ENCODE data around the gene OIT3.
"Not testable (repeated sequence)": the region's sequence is repeated elsewhere in the genome, so short reads cannot be mapped to it uniquely, and the experiment has no call there.

The OIT3 gene

GRCh38 chr10:72898616-72899015, 5.1 kb downstream of the OIT3 start:
- Histone ChIP-seq H3K9me3 (ENCODE audit: control extremely low read depth in 1 of 5, control insufficient read depth in 4 of 5, insufficient read depth in 2 of 5, low read depth in 1 of 5, low read length in 4 of 5) (no peaks in the 10 kb centered on the region), H3K27me3 (replicated peaks in 2 of 5; ENCODE audit: control insufficient read depth in 4 of 5, insufficient read depth in 5 of 5, low read length in 4 of 5) (peaks cover 0 to 1% (median 0%) of the 10 kb centered on the region in 5 experiments), H3K27ac (ENCODE audit: insufficient read depth in 1 of 2, low read depth in 1 of 2, low read length in 2 of 2, poor library complexity in 1 of 2, severe bottlenecking in 2 of 2) (no peak overlapping the region), H3K4me3 (ENCODE audit: control insufficient read depth in 1 of 7, extremely low read depth in 1 of 7, insufficient read depth in 4 of 7, low read depth in 2 of 7, low read length in 6 of 7) (no peak overlapping the region), H3K36me3 (ENCODE audit: control insufficient read depth in 4 of 4, insufficient read depth in 4 of 4, low read length in 3 of 4) (no peaks in the 10 kb centered on the region), H3K4me1 (ENCODE audit: control extremely low read depth in 1 of 4, control insufficient read depth in 4 of 4, insufficient read depth in 4 of 4, low read length in 3 of 4) (no peaks in the 10 kb centered on the region)
- WGBS (ENCODE audit: insufficient coverage) = 98% methylated on average over 9 of the region's 10 CpGs
- CTCF ChIA-PET = interaction anchor here (0.8 kb wide), 1 partner anchor 8 kb away, joined by 3 read pairs; no protein-coding TSS in a partner anchor
- DNase-seq = no peak
- POLR2A ChIA-PET = no interaction called here

GRCh38 chr10:72899545-72899944, 6.0 kb downstream of the OIT3 start:
- no CpG with 5 or more reads among the region's 1 CpG for WGBS (ENCODE audit: insufficient coverage)
- H3K4me1 ChIP-seq (ENCODE audit: control extremely low read depth in 1 of 4, control insufficient read depth in 4 of 4, insufficient read depth in 4 of 4, low read length in 3 of 4) = no peaks in the 10 kb centered on the region
- CTCF ChIA-PET = interaction anchor here (0.8 kb wide), 1 partner anchor 9 kb away, joined by 3 read pairs; no protein-coding TSS in a partner anchor
- H3K36me3 ChIP-seq (ENCODE audit: control insufficient read depth in 4 of 4, insufficient read depth in 4 of 4, low read length in 3 of 4) = no peaks in the 10 kb centered on the region
- POLR2A ChIA-PET = no interaction called here
- H3K27me3 ChIP-seq (replicated peaks in 2 of 5; ENCODE audit: control insufficient read depth in 4 of 5, insufficient read depth in 5 of 5, low read length in 4 of 5) = peaks cover 0 to 1% (median 0%) of the 10 kb centered on the region in 5 experiments
- no peak overlapping the region for H3K27ac ChIP-seq (ENCODE audit: insufficient read depth in 1 of 2, low read depth in 1 of 2, low read length in 2 of 2, poor library complexity in 1 of 2, severe bottlenecking in 2 of 2)
- H3K4me3 ChIP-seq (ENCODE audit: control insufficient read depth in 1 of 7, extremely low read depth in 1 of 7, insufficient read depth in 4 of 7, low read depth in 2 of 7, low read length in 6 of 7) = no peak overlapping the region
- no peaks in the 10 kb centered on the region for H3K9me3 ChIP-seq (ENCODE audit: control extremely low read depth in 1 of 5, control insufficient read depth in 4 of 5, insufficient read depth in 2 of 5, low read depth in 1 of 5, low read length in 4 of 5)
- DNase-seq = no peak

GRCh38 chr10:72903941-72904446, 10.5 kb downstream of the OIT3 start:
- CTCF ChIA-PET; H3K4me1 ChIP-seq (ENCODE audit: control extremely low read depth in 1 of 4, control insufficient read depth in 4 of 4, insufficient read depth in 4 of 4, low read length in 3 of 4); H3K9me3 ChIP-seq (ENCODE audit: control extremely low read depth in 1 of 5, control insufficient read depth in 4 of 5, insufficient read depth in 2 of 5, low read depth in 1 of 5, low read length in 4 of 5); H3K36me3 ChIP-seq (ENCODE audit: control insufficient read depth in 4 of 4, insufficient read depth in 4 of 4, low read length in 3 of 4); POLR2A ChIA-PET; H3K27me3 ChIP-seq (replicated peaks in 2 of 5; ENCODE audit: control insufficient read depth in 4 of 5, insufficient read depth in 5 of 5, low read length in 4 of 5); H3K27ac ChIP-seq (ENCODE audit: insufficient read depth in 1 of 2, low read depth in 1 of 2, low read length in 2 of 2, poor library complexity in 1 of 2, severe bottlenecking in 2 of 2); H3K4me3 ChIP-seq (ENCODE audit: control insufficient read depth in 1 of 7, extremely low read depth in 1 of 7, insufficient read depth in 4 of 7, low read depth in 2 of 7, low read length in 6 of 7): not testable (repeated sequence)
- peak in 1 of 3 donors; percentile 11 for DNase-seq
- WGBS (ENCODE audit: insufficient coverage) = 95% methylated on average over 11 of the region's 15 CpGs

- no peak for DNase-seq
- ChIA-PET CTCF (no interaction called here), POLR2A (no interaction called here)
- WGBS (ENCODE audit: insufficient coverage) = 100% methylated on average over 2 of the region's 3 CpGs
- Histone ChIP-seq H3K4me1 (ENCODE audit: control extremely low read depth in 1 of 4, control insufficient read depth in 4 of 4, insufficient read depth in 4 of 4, low read length in 3 of 4) (no peaks in the 10 kb centered on the region), H3K9me3 (ENCODE audit: control extremely low read depth in 1 of 5, control insufficient read depth in 4 of 5, insufficient read depth in 2 of 5, low read depth in 1 of 5, low read length in 4 of 5) (no peaks in the 10 kb centered on the region), H3K4me3 (ENCODE audit: control insufficient read depth in 1 of 7, extremely low read depth in 1 of 7, insufficient read depth in 4 of 7, low read depth in 2 of 7, low read length in 6 of 7) (no peak overlapping the region), H3K27me3 (replicated peaks in 2 of 5; ENCODE audit: control insufficient read depth in 4 of 5, insufficient read depth in 5 of 5, low read length in 4 of 5) (no peaks in the 10 kb centered on the region), H3K27ac (ENCODE audit: insufficient read depth in 1 of 2, low read depth in 1 of 2, low read length in 2 of 2, poor library complexity in 1 of 2, severe bottlenecking in 2 of 2) (no peak overlapping the region), H3K36me3 (ENCODE audit: control insufficient read depth in 4 of 4, insufficient read depth in 4 of 4, low read length in 3 of 4) (no peaks in the 10 kb centered on the region)
These were observed 11.3 kb downstream of the OIT3 start for GRCh38 chr10:72904806-72905205.

- ChIA-PET CTCF (no interaction called here), POLR2A (no interaction called here)
- DNase-seq = no peak
These were observed 12.9 kb downstream of the OIT3 start for GRCh38 chr10:72906446-72906845.

GRCh38 chr10:72910705-72911104, 17.2 kb downstream of the OIT3 start:
- Histone ChIP-seq H3K4me1 (ENCODE audit: control extremely low read depth in 1 of 4, control insufficient read depth in 4 of 4, insufficient read depth in 4 of 4, low read length in 3 of 4) (no peaks in the 10 kb centered on the region), H3K9me3 (ENCODE audit: control extremely low read depth in 1 of 5, control insufficient read depth in 4 of 5, insufficient read depth in 2 of 5, low read depth in 1 of 5, low read length in 4 of 5) (no peaks in the 10 kb centered on the region), H3K27me3 (replicated peaks in 2 of 5; ENCODE audit: control insufficient read depth in 4 of 5, insufficient read depth in 5 of 5, low read length in 4 of 5) (no peaks in the 10 kb centered on the region), H3K4me3 (ENCODE audit: control insufficient read depth in 1 of 7, extremely low read depth in 1 of 7, insufficient read depth in 4 of 7, low read depth in 2 of 7, low read length in 6 of 7) (no peak overlapping the region), H3K27ac (ENCODE audit: insufficient read depth in 1 of 2, low read depth in 1 of 2, low read length in 2 of 2, poor library complexity in 1 of 2, severe bottlenecking in 2 of 2) (no peak overlapping the region), H3K36me3 (ENCODE audit: control insufficient read depth in 4 of 4, insufficient read depth in 4 of 4, low read length in 3 of 4) (no peaks in the 10 kb centered on the region)
- ChIA-PET CTCF (no interaction called here), POLR2A (no interaction called here)
- DNase-seq = no peak

More at GRCh38 chr10:72906446-72906845, 12.9 kb downstream of the OIT3 start:
- no peaks in the 10 kb centered on the region for H3K36me3 ChIP-seq (ENCODE audit: control insufficient read depth in 4 of 4, insufficient read depth in 4 of 4, low read length in 3 of 4)
- no peaks in the 10 kb centered on the region for H3K4me1 ChIP-seq (ENCODE audit: control extremely low read depth in 1 of 4, control insufficient read depth in 4 of 4, insufficient read depth in 4 of 4, low read length in 3 of 4)
- no peak overlapping the region for H3K4me3 ChIP-seq (ENCODE audit: control insufficient read depth in 1 of 7, extremely low read depth in 1 of 7, insufficient read depth in 4 of 7, low read depth in 2 of 7, low read length in 6 of 7)
- no peak overlapping the region for H3K27ac ChIP-seq (ENCODE audit: insufficient read depth in 1 of 2, low read depth in 1 of 2, low read length in 2 of 2, poor library complexity in 1 of 2, severe bottlenecking in 2 of 2)
- H3K27me3 ChIP-seq (replicated peaks in 2 of 5; ENCODE audit: control insufficient read depth in 4 of 5, insufficient read depth in 5 of 5, low read length in 4 of 5) = no peaks in the 10 kb centered on the region
- 97% methylated on average over 6 of the region's 6 CpGs for WGBS (ENCODE audit: insufficient coverage)
- H3K9me3 ChIP-seq (ENCODE audit: control extremely low read depth in 1 of 5, control insufficient read depth in 4 of 5, insufficient read depth in 2 of 5, low read depth in 1 of 5, low read length in 4 of 5) = no peaks in the 10 kb centered on the region

- CTCF ChIA-PET = no interaction called here
- no peak for DNase-seq
- no peaks in the 10 kb centered on the region for H3K36me3 ChIP-seq (ENCODE audit: control insufficient read depth in 4 of 4, insufficient read depth in 4 of 4, low read length in 3 of 4)
- no peaks in the 10 kb centered on the region for H3K4me1 ChIP-seq (ENCODE audit: control extremely low read depth in 1 of 4, control insufficient read depth in 4 of 4, insufficient read depth in 4 of 4, low read length in 3 of 4)
- POLR2A ChIA-PET = no interaction called here
- no peaks in the 10 kb centered on the region for H3K9me3 ChIP-seq (ENCODE audit: control extremely low read depth in 1 of 5, control insufficient read depth in 4 of 5, insufficient read depth in 2 of 5, low read depth in 1 of 5, low read length in 4 of 5)
- H3K27ac ChIP-seq (ENCODE audit: insufficient read depth in 1 of 2, low read depth in 1 of 2, low read length in 2 of 2, poor library complexity in 1 of 2, severe bottlenecking in 2 of 2) = no peak overlapping the region
- H3K27me3 ChIP-seq (replicated peaks in 2 of 5; ENCODE audit: control insufficient read depth in 4 of 5, insufficient read depth in 5 of 5, low read length in 4 of 5) = no peaks in the 10 kb centered on the region
- no CpG with 5 or more reads among the region's 2 CpGs for WGBS (ENCODE audit: insufficient coverage)
- no peak overlapping the region for H3K4me3 ChIP-seq (ENCODE audit: control insufficient read depth in 1 of 7, extremely low read depth in 1 of 7, insufficient read depth in 4 of 7, low read depth in 2 of 7, low read length in 6 of 7)
These were observed 18.2 kb downstream of the OIT3 start for GRCh38 chr10:72911758-72912157.

Measured in common myeloid progenitor, CD34-positive (primary cell).